HEK293 (cell line): ENCODE results near the gene ZC3H12C.

Experiments used
- CTCF ChIA-PET: fragments of 350-600 bp; formaldehyde crosslinking; extraction: SDS; loops from one replicate; lab custom pipeline; 2021; ENCODE audit warnings: antibody characterized with exemption; lab: Yijun Ruan, JAX
- POLR2A ChIA-PET: fragments of 300-600 bp; formaldehyde crosslinking; extraction: SDS; loops from one replicate; lab custom pipeline; 2020; ENCODE audit warnings: antibody characterized with exemption, inconsistent platforms; lab: Yijun Ruan, JAX
- H3K27ac ChIP-seq: fragments of 200-500 bp; sonication (Bioruptor generic); 2 replicates; pipeline ENCODE4 v1.5.1; 2014; ENCODE audit warnings: low read depth, low read length, control low read depth, inconsistent platforms; ENCODE audit errors: extremely low read depth
- H3K36me3 ChIP-seq, 2 experiments: fragments of 200-500 bp in 1 of 2; sonication (Bioruptor generic) in 1 of 2; 1 replicate in 1 of 2; 2 replicates in 1 of 2; pipeline ENCODE4 v1.5.1; 2014 to 2017; ENCODE audit warnings: inconsistent platforms in 2 of 2, low read length in 2 of 2; ENCODE audit not compliant: control insufficient read depth in 2 of 2, insufficient read depth in 1 of 2
- H3K4me1 ChIP-seq: fragments of 200-500 bp; sonication (Bioruptor generic); 2 replicates; pipeline ENCODE4 v1.5.1; 2014; ENCODE audit warnings: mild to moderate bottlenecking, low read length, inconsistent platforms; ENCODE audit not compliant: control insufficient read depth, insufficient read depth
- H3K4me3 ChIP-seq: 2 replicates; pipeline ENCODE4 v1.5.1; 2011; ENCODE audit warnings: low read depth, mild to moderate bottlenecking, control low read depth, low read length, moderate library complexity
- H3K9me3 ChIP-seq: fragments of 200-500 bp; sonication (Bioruptor generic); 2 replicates; pipeline ENCODE4 v1.5.1; 2014; ENCODE audit warnings: low read depth, low read length, inconsistent platforms; ENCODE audit not compliant: control insufficient read depth, insufficient read depth
- HOXC10 ChIP-seq: sonication (generic); formaldehyde crosslinking; IDR thresholded peaks from 2 replicates; pipeline ENCODE4 v1.8.1; 2023; ENCODE audit warnings: mild to moderate bottlenecking, missing genetic modification reagents
- KLF1 ChIP-seq: fragments of 450-650 bp; formaldehyde crosslinking; IDR thresholded peaks from 2 replicates; pipeline ENCODE4 v1.5.1; 2016; ENCODE audit warnings: missing biosample characterization, missing genetic modification characterization
- KLF16 ChIP-seq: fragments of 450-650 bp; formaldehyde crosslinking; IDR thresholded peaks from 2 replicates; pipeline ENCODE4 v1.5.1; 2017; ENCODE audit warnings: missing biosample characterization, missing genetic modification characterization
- OSR2 ChIP-seq: fragments of 450-650 bp; formaldehyde crosslinking; IDR thresholded peaks from 2 replicates; pipeline ENCODE4 v1.5.1; 2016; ENCODE audit warnings: missing biosample characterization, missing genetic modification characterization
- OVOL3 ChIP-seq: fragments of 450-650 bp; formaldehyde crosslinking; IDR thresholded peaks from 2 replicates; pipeline ENCODE4 v1.5.1; 2016; ENCODE audit warnings: missing biosample characterization, missing genetic modification characterization
- SETDB1 ChIP-seq: IDR thresholded peaks from one replicate; pipeline ENCODE4 v1.6.1; 2017; ENCODE audit warnings: mild to moderate bottlenecking, low read length, moderate library complexity, mixed read lengths; ENCODE audit not compliant: insufficient read length
- SP2 ChIP-seq: fragments of 450-650 bp; formaldehyde crosslinking; IDR thresholded peaks from 2 replicates; pipeline ENCODE4 v1.5.1; 2016; ENCODE audit warnings: missing biosample characterization, missing genetic modification characterization
- ZBTB20 ChIP-seq: fragments of 450-650 bp; formaldehyde crosslinking; IDR thresholded peaks from 2 replicates; pipeline ENCODE4 v1.5.1; 2016; ENCODE audit warnings: missing biosample characterization, missing genetic modification characterization
- ZBTB7A ChIP-seq: fragments of 450-650 bp; formaldehyde crosslinking; IDR thresholded peaks from 2 replicates; pipeline ENCODE4 v1.5.1; 2016; ENCODE audit warnings: low read depth, missing biosample characterization, missing genetic modification characterization
- ZFP3 ChIP-seq: fragments of 450-650 bp; formaldehyde crosslinking; IDR thresholded peaks from 2 replicates; pipeline ENCODE4 v1.5.1; 2016; ENCODE audit warnings: low read depth, missing biosample characterization, missing genetic modification characterization
- ZNF138 ChIP-seq: fragments of 450-650 bp; formaldehyde crosslinking; IDR thresholded peaks from 2 replicates; pipeline ENCODE4 v1.5.1; 2016; ENCODE audit warnings: missing biosample characterization, missing genetic modification characterization, borderline replicate concordance
- ZNF157 ChIP-seq: fragments of 450-650 bp; formaldehyde crosslinking; IDR thresholded peaks from 2 replicates; pipeline ENCODE4 v1.5.1; 2016; ENCODE audit warnings: missing biosample characterization, missing genetic modification characterization
- ZNF24 ChIP-seq: fragments of 450-650 bp; formaldehyde crosslinking; IDR thresholded peaks from 2 replicates; pipeline ENCODE4 v1.5.1; 2016; ENCODE audit warnings: missing biosample characterization, missing genetic modification characterization
- ZNF266 ChIP-seq: fragments of 450-650 bp; formaldehyde crosslinking; IDR thresholded peaks from 2 replicates; pipeline ENCODE4 v1.5.1; 2016; ENCODE audit warnings: missing biosample characterization, missing genetic modification characterization, low read depth
- ZNF404 ChIP-seq: fragments of 450-650 bp; formaldehyde crosslinking; IDR thresholded peaks from 2 replicates; pipeline ENCODE4 v1.5.1; 2017; ENCODE audit warnings: missing biosample characterization, missing genetic modification characterization
- ZNF501 ChIP-seq: fragments of 450-650 bp; formaldehyde crosslinking; IDR thresholded peaks from 2 replicates; pipeline ENCODE4 v1.5.1; 2016; ENCODE audit warnings: missing biosample characterization, missing genetic modification characterization
- ZNF530 ChIP-seq: fragments of 450-650 bp; formaldehyde crosslinking; IDR thresholded peaks from 2 replicates; pipeline ENCODE4 v1.5.1; 2016; ENCODE audit warnings: low read depth, missing biosample characterization, missing genetic modification characterization
- ZNF544 ChIP-seq: fragments of 450-650 bp; formaldehyde crosslinking; IDR thresholded peaks from 2 replicates; pipeline ENCODE4 v1.5.0; 2017; ENCODE audit warnings: missing biosample characterization, missing genetic modification characterization
- ZNF560 ChIP-seq: fragments of 450-650 bp; formaldehyde crosslinking; IDR thresholded peaks from 2 replicates; pipeline ENCODE4 v1.5.1; 2017; ENCODE audit warnings: missing biosample characterization, missing genetic modification characterization, borderline replicate concordance
- ZNF571 ChIP-seq: fragments of 450-650 bp; formaldehyde crosslinking; IDR thresholded peaks from 2 replicates; pipeline ENCODE4 v1.5.0; 2017; ENCODE audit warnings: missing biosample characterization, missing genetic modification characterization
- ZNF621 ChIP-seq: fragments of 450-650 bp; formaldehyde crosslinking; IDR thresholded peaks from 2 replicates; pipeline ENCODE4 v1.5.1; 2017; ENCODE audit warnings: missing biosample characterization, missing genetic modification characterization
- ZNF623 ChIP-seq: fragments of 450-650 bp; formaldehyde crosslinking; IDR thresholded peaks from 2 replicates; pipeline ENCODE4 v1.5.1; 2016; ENCODE audit warnings: missing biosample characterization, missing genetic modification characterization
- ZNF677 ChIP-seq: fragments of 450-650 bp; IDR thresholded peaks from 2 replicates; pipeline ENCODE4 v1.5.0; 2018; ENCODE audit warnings: missing biosample characterization, mild to moderate bottlenecking, missing genetic modification characterization, moderate library complexity
- ZNF776 ChIP-seq: fragments of 450-650 bp; formaldehyde crosslinking; IDR thresholded peaks from 2 replicates; pipeline ENCODE4 v1.5.0; 2017; ENCODE audit warnings: missing biosample characterization, missing genetic modification characterization, borderline replicate concordance
- TF ChIP-seq, protein P1 (sequence below): fragments of 450-650 bp; formaldehyde crosslinking; IDR thresholded peaks from 2 replicates; pipeline ENCODE4 v1.5.1; 2016; ENCODE audit warnings: missing biosample characterization, missing genetic modification characterization
- TF ChIP-seq, protein P2 (sequence below): fragments of 450-650 bp; formaldehyde crosslinking; IDR thresholded peaks from 2 replicates; pipeline ENCODE4 v1.5.1; 2016; ENCODE audit warnings: missing biosample characterization, missing genetic modification characterization
- TF ChIP-seq, protein P3 (sequence below): fragments of 450-650 bp; formaldehyde crosslinking; IDR thresholded peaks from 2 replicates; pipeline ENCODE4 v1.5.1; 2016; ENCODE audit warnings: missing biosample characterization, missing genetic modification characterization, low read depth
- TF ChIP-seq, protein P4 (sequence below): fragments of 450-650 bp; formaldehyde crosslinking; IDR thresholded peaks from 2 replicates; pipeline ENCODE4 v1.5.1; 2017; ENCODE audit warnings: missing biosample characterization, missing genetic modification characterization
- TF ChIP-seq, protein P5 (sequence below): fragments of 450-650 bp; formaldehyde crosslinking; IDR thresholded peaks from 2 replicates; pipeline ENCODE4 v1.5.1; 2016; ENCODE audit warnings: missing biosample characterization, missing genetic modification characterization

ZC3H12C gene

DNA sequence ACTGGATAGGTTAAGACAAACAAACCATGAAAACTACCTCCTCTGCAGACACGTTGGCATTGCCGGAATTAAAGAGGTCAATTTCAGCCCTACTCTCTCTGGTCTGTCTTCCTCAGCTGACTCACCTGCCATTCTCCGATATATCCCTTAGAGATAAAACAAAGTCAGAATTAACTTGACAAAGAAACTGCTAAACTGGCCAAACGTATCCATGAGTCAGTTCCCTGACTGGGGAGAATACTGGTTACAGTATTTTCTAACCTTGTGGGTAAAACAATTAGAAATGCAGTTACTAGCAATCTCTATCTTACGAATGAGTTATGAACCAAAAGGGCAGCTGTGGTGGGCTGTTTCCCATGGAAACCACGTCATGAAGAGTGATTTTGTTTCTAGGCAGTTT, 107.0 kb downstream of the ZC3H12C start:
- H3K9me3 ChIP-seq, result no peaks in the 10 kb centered on the region
- no peak overlapping the region for H3K27ac ChIP-seq
- H3K4me3 ChIP-seq, result no peak overlapping the region
- CTCF ChIA-PET, result interaction anchor here (0.8 to 7.9 kb wide), 17 partner anchors 27 to 1017 kb away, joined by 3 to 76 read pairs (median 5); partner anchors contain the start of gene FDX1
- H3K36me3 ChIP-seq, result no peaks in the 10 kb centered on the region
- H3K4me1 ChIP-seq, result no peaks in the 10 kb centered on the region
- POLR2A ChIA-PET, result no interaction called here
- no peak for TF ChIP-seq KLF16 (tag by site-specific recombination)
- TF ChIP-seq OVOL3 (tag by site-specific recombination), result no peak
- TF ChIP-seq HOXC10 (CRISPR knock-in tag), result no peak
- no peak for TF ChIP-seq ZNF560 (tag by site-specific recombination)
- TF ChIP-seq ZFP3, result no peak
- TF ChIP-seq ZNF530, result no peak
- TF ChIP-seq ZNF621, result no peak
- TF ChIP-seq ZNF677, result no peak
- TF ChIP-seq ZNF138 (tag by site-specific recombination), result no peak
- TF ChIP-seq, protein P1, sequence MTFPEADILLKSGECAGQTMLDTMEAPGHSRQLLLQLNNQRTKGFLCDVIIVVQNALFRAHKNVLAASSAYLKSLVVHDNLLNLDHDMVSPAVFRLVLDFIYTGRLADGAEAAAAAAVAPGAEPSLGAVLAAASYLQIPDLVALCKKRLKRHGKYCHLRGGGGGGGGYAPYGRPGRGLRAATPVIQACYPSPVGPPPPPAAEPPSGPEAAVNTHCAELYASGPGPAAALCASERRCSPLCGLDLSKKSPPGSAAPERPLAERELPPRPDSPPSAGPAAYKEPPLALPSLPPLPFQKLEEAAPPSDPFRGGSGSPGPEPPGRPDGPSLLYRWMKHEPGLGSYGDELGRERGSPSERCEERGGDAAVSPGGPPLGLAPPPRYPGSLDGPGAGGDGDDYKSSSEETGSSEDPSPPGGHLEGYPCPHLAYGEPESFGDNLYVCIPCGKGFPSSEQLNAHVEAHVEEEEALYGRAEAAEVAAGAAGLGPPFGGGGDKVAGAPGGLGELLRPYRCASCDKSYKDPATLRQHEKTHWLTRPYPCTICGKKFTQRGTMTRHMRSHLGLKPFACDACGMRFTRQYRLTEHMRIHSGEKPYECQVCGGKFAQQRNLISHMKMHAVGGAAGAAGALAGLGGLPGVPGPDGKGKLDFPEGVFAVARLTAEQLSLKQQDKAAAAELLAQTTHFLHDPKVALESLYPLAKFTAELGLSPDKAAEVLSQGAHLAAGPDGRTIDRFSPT (tag by site-specific recombination), result no peak
- TF ChIP-seq, protein P2, sequence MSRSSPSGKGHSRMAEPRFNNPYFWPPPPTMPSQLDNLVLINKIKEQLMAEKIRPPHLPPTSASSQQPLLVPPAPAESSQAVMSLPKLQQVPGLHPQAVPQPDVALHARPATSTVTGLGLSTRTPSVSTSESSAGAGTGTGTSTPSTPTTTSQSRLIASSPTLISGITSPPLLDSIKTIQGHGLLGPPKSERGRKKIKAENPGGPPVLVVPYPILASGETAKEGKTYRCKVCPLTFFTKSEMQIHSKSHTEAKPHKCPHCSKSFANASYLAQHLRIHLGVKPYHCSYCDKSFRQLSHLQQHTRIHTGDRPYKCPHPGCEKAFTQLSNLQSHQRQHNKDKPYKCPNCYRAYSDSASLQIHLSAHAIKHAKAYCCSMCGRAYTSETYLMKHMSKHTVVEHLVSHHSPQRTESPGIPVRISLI (tag by site-specific recombination), result no peak
- TF ChIP-seq OSR2 (tag by site-specific recombination), result no peak
- no peak for TF ChIP-seq ZNF623 (tag by site-specific recombination)
- no peak for TF ChIP-seq ZBTB20
- no peak for TF ChIP-seq ZNF24 (tag by site-specific recombination)
- no peak for TF ChIP-seq SP2

DNA sequence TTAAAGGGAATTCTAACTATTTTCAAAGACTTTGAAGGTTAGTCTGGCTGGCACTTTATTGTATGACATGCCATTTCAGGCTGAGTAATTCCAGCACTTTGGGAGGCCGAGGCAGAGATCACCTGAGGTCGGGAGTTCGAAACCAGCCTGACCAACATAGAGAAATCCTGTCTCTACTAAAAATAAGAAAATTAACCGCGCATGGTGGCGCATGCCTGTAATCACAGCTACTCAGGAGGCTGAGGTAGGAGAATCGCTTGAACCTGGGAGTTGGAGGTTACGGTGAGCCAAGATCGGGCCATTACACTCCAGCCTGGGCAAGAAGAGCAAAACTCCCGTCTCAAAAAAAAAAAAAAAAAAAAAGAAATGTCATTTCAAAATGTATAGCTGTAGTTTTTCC, 107.6 kb downstream of the ZC3H12C start:
- ChIA-PET POLR2A (interaction anchor here (0.6 to 1.1 kb wide), 4 partner anchors 24 to 216 kb away, joined by 3 to 6 read pairs (median 4); partner anchors contain the start of gene RDX), CTCF (interaction anchor here (0.5 to 7.9 kb wide), 35 partner anchors 15 to 1123 kb away, joined by 3 to 76 read pairs (median 4); partner anchors contain the start of gene FDX1)
- no peaks in the 10 kb centered on the region for H3K4me1 ChIP-seq
- H3K27ac ChIP-seq, result no peak overlapping the region
- no peaks in the 10 kb centered on the region for H3K36me3 ChIP-seq
- no peaks in the 10 kb centered on the region for H3K9me3 ChIP-seq
- no peak overlapping the region for H3K4me3 ChIP-seq
- TF ChIP-seq SETDB1 (no peak), ZNF266 (tag by site-specific recombination) (no peak), ZNF157 (tag by site-specific recombination) (no peak), ZNF544 (tag by site-specific recombination) (no peak), ZNF776 (tag by site-specific recombination) (no peak), KLF1 (tag by site-specific recombination) (no peak), ZBTB7A (tag by site-specific recombination) (no peak), ZNF404 (tag by site-specific recombination) (no peak), ZNF571 (tag by site-specific recombination) (no peak), ZNF501 (tag by site-specific recombination) (no peak)
- TF ChIP-seq, protein P3, sequence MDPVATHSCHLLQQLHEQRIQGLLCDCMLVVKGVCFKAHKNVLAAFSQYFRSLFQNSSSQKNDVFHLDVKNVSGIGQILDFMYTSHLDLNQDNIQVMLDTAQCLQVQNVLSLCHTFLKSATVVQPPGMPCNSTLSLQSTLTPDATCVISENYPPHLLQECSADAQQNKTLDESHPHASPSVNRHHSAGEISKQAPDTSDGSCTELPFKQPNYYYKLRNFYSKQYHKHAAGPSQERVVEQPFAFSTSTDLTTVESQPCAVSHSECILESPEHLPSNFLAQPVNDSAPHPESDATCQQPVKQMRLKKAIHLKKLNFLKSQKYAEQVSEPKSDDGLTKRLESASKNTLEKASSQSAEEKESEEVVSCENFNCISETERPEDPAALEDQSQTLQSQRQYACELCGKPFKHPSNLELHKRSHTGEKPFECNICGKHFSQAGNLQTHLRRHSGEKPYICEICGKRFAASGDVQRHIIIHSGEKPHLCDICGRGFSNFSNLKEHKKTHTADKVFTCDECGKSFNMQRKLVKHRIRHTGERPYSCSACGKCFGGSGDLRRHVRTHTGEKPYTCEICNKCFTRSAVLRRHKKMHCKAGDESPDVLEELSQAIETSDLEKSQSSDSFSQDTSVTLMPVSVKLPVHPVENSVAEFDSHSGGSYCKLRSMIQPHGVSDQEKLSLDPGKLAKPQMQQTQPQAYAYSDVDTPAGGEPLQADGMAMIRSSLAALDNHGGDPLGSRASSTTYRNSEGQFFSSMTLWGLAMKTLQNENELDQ, result no peak
- TF ChIP-seq, protein P4, sequence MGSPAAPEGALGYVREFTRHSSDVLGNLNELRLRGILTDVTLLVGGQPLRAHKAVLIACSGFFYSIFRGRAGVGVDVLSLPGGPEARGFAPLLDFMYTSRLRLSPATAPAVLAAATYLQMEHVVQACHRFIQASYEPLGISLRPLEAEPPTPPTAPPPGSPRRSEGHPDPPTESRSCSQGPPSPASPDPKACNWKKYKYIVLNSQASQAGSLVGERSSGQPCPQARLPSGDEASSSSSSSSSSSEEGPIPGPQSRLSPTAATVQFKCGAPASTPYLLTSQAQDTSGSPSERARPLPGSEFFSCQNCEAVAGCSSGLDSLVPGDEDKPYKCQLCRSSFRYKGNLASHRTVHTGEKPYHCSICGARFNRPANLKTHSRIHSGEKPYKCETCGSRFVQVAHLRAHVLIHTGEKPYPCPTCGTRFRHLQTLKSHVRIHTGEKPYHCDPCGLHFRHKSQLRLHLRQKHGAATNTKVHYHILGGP (tag by site-specific recombination), result no peak
- TF ChIP-seq, protein P5, sequence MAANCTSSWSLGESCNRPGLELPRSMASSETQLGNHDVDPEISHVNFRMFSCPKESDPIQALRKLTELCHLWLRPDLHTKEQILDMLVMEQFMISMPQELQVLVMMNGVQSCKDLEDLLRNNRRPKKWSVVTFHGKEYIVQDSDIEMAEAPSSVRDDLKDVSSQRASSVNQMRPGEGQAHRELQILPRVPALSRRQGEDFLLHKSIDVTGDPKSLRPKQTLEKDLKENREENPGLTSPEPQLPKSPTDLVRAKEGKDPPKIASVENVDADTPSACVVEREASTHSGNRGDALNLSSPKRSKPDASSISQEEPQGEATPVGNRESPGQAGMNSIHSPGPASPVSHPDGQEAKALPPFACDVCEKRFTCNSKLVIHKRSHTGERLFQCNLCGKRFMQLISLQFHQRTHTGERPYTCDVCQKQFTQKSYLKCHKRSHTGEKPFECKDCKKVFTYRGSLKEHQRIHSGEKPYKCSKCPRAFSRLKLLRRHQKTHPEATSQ (tag by site-specific recombination), result no peak
